Parietal lobe (tissue), 2 donors: ENCODE results near the gene TRIM49. TPM values are rescaled to one million over a fixed set of nuclear protein-coding genes. Genes with fewer than 3 reads are reported as not detected.

ENCODE experiments used
- small RNA-seq: library from RNA; depleted of rRNA; stranded (forward); fragments of <200 nt; gene quantifications from one replicate; pipeline ENCODE3, GENCODE V24; 2014; ENCODE audit warnings: low replicate concordance
- total RNA-seq: library from RNA; depleted of rRNA; stranded (reverse); fragments of >200 nt; gene quantifications from one replicate; pipeline ENCODE4 v1.2.3, GENCODE V29; 2014

The TRIM49 gene, protein sequence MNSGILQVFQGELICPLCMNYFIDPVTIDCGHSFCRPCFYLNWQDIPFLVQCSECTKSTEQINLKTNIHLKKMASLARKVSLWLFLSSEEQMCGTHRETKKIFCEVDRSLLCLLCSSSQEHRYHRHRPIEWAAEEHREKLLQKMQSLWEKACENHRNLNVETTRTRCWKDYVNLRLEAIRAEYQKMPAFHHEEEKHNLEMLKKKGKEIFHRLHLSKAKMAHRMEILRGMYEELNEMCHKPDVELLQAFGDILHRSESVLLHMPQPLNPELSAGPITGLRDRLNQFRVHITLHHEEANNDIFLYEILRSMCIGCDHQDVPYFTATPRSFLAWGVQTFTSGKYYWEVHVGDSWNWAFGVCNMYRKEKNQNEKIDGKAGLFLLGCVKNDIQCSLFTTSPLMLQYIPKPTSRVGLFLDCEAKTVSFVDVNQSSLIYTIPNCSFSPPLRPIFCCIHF
- total RNA-seq: not detected

DNA sequence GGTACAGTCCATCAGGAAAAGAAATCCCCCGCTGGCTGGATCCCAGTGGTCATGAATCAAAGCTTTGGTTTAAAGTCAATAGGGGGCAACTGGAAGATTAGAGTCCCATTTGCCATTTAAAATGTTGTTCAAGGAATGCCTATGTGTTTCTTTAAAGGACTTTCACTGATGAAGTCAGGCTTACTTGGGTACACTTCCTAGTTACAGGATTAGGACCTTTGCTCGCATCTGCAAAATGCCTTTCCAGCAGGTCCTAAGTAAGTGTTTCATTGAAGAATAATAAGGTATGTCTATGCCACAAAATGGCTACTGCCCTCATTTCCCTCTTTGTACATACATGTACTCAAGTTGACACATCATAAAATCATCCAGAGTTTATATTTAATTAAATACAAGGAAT, at the start of gene TRIM49:
TSS of gene TRIM49 (minus strand) at position 101 of the 400 bp plus-strand sequence. CDS start 4,106 bp downstream, outside the sequence.

Small RNA genes lying within 50 kb of the gene (small RNA-seq; reads per million reads assigned to genes)
- gene AP003122.3: not detected

Other genes starting within 250 kb of the TRIM49 start
- not detected for gene TRIM77, start 98.3 kb downstream of the TRIM49 start, total RNA-seq
- not detected for gene TRIM64B, start 69.9 kb upstream of the TRIM49 start, total RNA-seq
- not detected for gene TRIM49D1, start 113.7 kb upstream of the TRIM49 start, total RNA-seq
- gene TRIM49D2, start 115.5 kb upstream of the TRIM49 start, total RNA-seq: not detected
- gene TRIM64, start 157.5 kb upstream of the TRIM49 start, total RNA-seq: not detected
- not detected for gene TRIM49C, start 222.5 kb upstream of the TRIM49 start, total RNA-seq